HG02798 (cell line): ENCODE measurements around the gene AGAP3.
A peak's percentile ranks its signal among the peaks of the same experiment; 100 is the strongest.

Experiments
- ATAC-seq: cut with Tn5 transposase; IDR thresholded peaks from one replicate; pipeline ENCODE4 v1.9.1; 2021; ENCODE audit warnings: mild to moderate bottlenecking; ENCODE audit not compliant: unreplicated experiment, poor library complexity

AGAP3 gene

GRCh38 chr7:151148319-151149259, 62.3 kb downstream of the AGAP3 start:
- ATAC-seq: no peak

GRCh38 chr7:151150388-151150787, 64.1 kb downstream of the AGAP3 start:
- no peak for ATAC-seq

GRCh38 chr7:151152643-151153513, 66.6 kb downstream of the AGAP3 start:
- no peak for ATAC-seq

GRCh38 chr7:151157645-151158329, 71.5 kb downstream of the AGAP3 start:
- no peak for ATAC-seq

- no peak for ATAC-seq
These were observed 75.5 kb downstream of the AGAP3 start for GRCh38 chr7:151161757-151162156.

GRCh38 chr7:151166629-151167196, 80.4 kb downstream of the AGAP3 start:
- ATAC-seq: no peak

- ATAC-seq: no peak
These were observed 81.1 kb downstream of the AGAP3 start, which contains the start of gene GBX1 for GRCh38 chr7:151167197-151167961. Gene GBX1 (minus strand): TSS chr7:151167694. CDS start chr7:151167548, 146 bp downstream.

- ATAC-seq: peak; percentile 47
These were observed 81.9 kb downstream of the AGAP3 start for GRCh38 chr7:151168003-151168786.

- ATAC-seq: no peak
These were observed 82.5 kb downstream of the AGAP3 start for GRCh38 chr7:151168787-151169162.

- ATAC-seq: peak; percentile 67
These were observed 86.2 kb downstream of the AGAP3 start for GRCh38 chr7:151172273-151173141.

GRCh38 chr7:151173386-151174245, 87.3 kb downstream of the AGAP3 start:
- ATAC-seq: no peak

GRCh38 chr7:151174246-151175046, 88.2 kb downstream of the AGAP3 start:
- ATAC-seq: no peak

- ATAC-seq: no peak
These were observed 88.9 kb downstream of the AGAP3 start for GRCh38 chr7:151175047-151175792.

- no peak for ATAC-seq
These were observed 89.6 kb downstream of the AGAP3 start for GRCh38 chr7:151175793-151176311.

- ATAC-seq: no peak
These were observed 90.1 kb downstream of the AGAP3 start for GRCh38 chr7:151176401-151176800.
